Ovary (tissue), 9 donors: ENCODE measurements around the gene GSG1L. TPM values are rescaled to one million over a fixed set of nuclear protein-coding genes. Genes with fewer than 3 reads are reported as not detected.

ENCODE experiments used
- DNase-seq, 5 donors: peaks; one replicate each; pipeline ENCODE4 v3.0.0-alpha.2; 2019 to 2020
- H3K27ac ChIP-seq, 2 donors: fragments of 200-600 bp; one replicate each; pipeline versions ENCODE4 v1.5.1 to v1.8.0; 2019 to 2022
- H3K27me3 ChIP-seq: fragments of 200-600 bp; one replicate; pipeline ENCODE4 v1.8.0; 2022
- H3K36me3 ChIP-seq: fragments of 200-600 bp; sonication (generic); one replicate; pipeline ENCODE4 v1.5.1; 2019
- H3K4me1 ChIP-seq: one replicate; pipeline ENCODE4 v1.8.1; 2013; ENCODE audit warnings: mild to moderate bottlenecking, moderate library complexity; ENCODE audit not compliant: insufficient read depth
- H3K4me3 ChIP-seq: fragments of 200-600 bp; sonication (generic); one replicate; pipeline ENCODE4 v1.5.1; 2017
- H3K9me3 ChIP-seq, 2 donors: fragments of 200-600 bp in 1 of 2; sonication (generic) in 1 of 2; one replicate each; pipeline versions ENCODE4 v1.5.1 to v1.8.1; 2013 to 2019; ENCODE audit warnings: mild to moderate bottlenecking in 1 of 2, moderate library complexity in 1 of 2
- EP300 ChIP-seq: sonication (generic); formaldehyde crosslinking; IDR thresholded peaks from one replicate; pipeline ENCODE4 v1.6.1; 2017; ENCODE audit warnings: antibody characterized with exemption
- POLR2A ChIP-seq: fragments of 450-650 bp; IDR thresholded peaks from one replicate; pipeline ENCODE4 v1.6.1; 2017; ENCODE audit warnings: antibody characterized with exemption, mild to moderate bottlenecking, moderate library complexity
- WGBS, 3 donors: extraction: QIAGEN DNeasy Blood & Tissue Kit in 1 of 3; methylation state at CpG; one replicate each; pipeline versions ENCODE4 v1.1.5 to v1.1.7; 2013 to 2017; 5-methylcytosine and 5-hydroxymethylcytosine counted together
- intact Hi-C, 4 donors: fragments of 100-400 bp; cut with DNase I; formaldehyde crosslinking; loops; one replicate each; pipeline versions ENCODE4 v1.11.0 to v1.15.1; 2022 to 2023
- polyA plus RNA-seq, 2 donors: library from polyadenylated mRNA; stranded (reverse); fragments of 200-250 nt in 1 of 2; fragments of 350-450 nt in 1 of 2; fragmentation: Illumina TruSeq in 1 of 2; extraction: RNeasy Lipid Tissue Mini Kit (QIAGEN cat#74804) in 1 of 2; gene quantifications; one replicate each; pipeline ENCODE4 v1.2.3, GENCODE V29; 2013 to 2014
- small RNA-seq: library from RNA; depleted of rRNA; stranded (forward); fragments of <200 nt; gene quantifications from one replicate; pipeline ENCODE3, GENCODE V24; 2016
- total RNA-seq, 7 donors: library from RNA; depleted of rRNA in 2 of 7; stranded (reverse); fragments of >200 nt in 2 of 7; fragmentation: NEBNext Ultra II Directional in 3 of 7; extraction: Animal tissue kit (Norgen Biotek cat#: 25700) in 3 of 7; gene quantifications; one replicate each; pipeline versions ENCODE4 v1.1.0 to v1.2.4, GENCODE V29; 2016 to 2023
- TF ChIP-seq, protein P1 (sequence below), 3 donors: fragments of 450-650 bp in 2 of 3; fragments of 200-600 bp in 1 of 3; IDR thresholded peaks; one replicate each; pipeline versions ENCODE4 v1.5.1 to v1.8.0; 2016 to 2022; ENCODE audit warnings: antibody characterized with exemption in 3 of 3, mild to moderate bottlenecking in 1 of 3
- donor health status: DM: no; HTN: no; CAD: no; lungs with moderate emphysema.
- donor health status: DM: no; HTN: no; CAD: no.
- donor health status: Bipolar disorder and iron deficiency.
- donor health status: DM: yes; HTN: yes; CAD: no.
- donor health status: DM: no; HTN: no; CAD: no.
- donor health status: DM: yes; HTN: yes; CAD: no.

GSG1L gene
- total and polyA plus RNA-seq, 9 donors: 0.30 to 1.1 (median 0.46) TPM; not detected in 4

DNA sequence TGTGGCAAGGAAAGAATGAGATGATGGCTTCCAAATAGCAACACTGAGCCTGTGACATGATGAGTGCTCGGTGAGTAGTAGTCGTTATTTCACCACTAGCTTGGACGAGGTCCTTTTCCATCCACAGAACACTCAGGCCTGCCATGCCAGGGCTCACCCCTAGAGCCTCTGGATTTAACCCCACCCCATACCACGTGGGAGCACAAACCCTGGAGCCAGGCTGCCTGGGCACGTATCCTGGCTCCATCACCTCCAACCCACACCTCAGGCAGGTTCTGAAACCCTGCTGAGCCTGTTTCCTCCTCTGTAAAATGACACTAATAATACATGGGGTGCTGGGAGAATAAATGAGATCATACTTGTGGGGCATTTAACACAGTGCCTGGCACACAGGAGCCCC is 321.2 kb downstream of the GSG1L start:
- 91 to 96% (median 92%) methylated on average over 5 of the region's 5 CpGs for WGBS, 3 donors

DNA sequence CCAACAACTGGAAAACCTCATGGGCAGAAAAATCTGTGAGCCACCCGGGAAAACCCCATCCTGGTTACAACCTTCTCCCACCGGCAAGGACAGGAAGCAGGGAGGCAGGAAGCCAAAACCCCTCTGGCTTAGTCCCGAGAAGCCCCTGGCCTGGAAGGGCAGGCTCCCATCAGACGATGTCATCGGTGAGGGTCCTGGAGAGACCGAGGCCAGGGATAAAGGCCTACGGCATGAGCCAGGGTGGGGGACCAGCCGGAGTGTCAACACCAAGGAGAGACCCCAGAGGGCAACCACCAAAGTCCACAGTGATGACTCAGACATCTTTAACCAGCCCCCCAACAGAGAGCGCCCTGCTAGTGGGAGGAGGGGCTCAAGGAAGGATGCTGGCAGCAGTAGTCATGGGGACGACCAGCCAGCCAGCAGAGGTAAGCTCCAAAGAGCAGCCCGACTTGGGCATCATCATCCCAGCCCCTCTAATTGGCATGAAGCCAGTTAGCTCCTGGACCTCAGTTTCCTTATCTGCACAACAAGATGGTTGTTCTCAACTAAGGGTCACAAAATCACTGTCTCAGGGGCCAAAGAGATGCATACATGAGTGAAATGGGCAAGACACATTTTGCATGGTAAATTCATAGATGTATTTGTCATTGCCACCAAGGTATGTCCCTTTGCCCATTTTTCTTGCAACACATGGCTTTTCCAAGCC is 322.9 kb downstream of the GSG1L start:
- WGBS, 3 donors: 76 to 88% (median 82%) methylated on average over 11 of the region's 11 CpGs
- Histone ChIP-seq H3K27me3 (no peaks in the 10 kb centered on the region), H3K27ac (no peak overlapping the region), H3K36me3 (no peaks in the 10 kb centered on the region), H3K4me3 (no peak overlapping the region), H3K9me3 (no peaks in the 10 kb centered on the region), H3K4me1 (no peaks in the 10 kb centered on the region)
- intact Hi-C loops: no loop called here
- no peak for DNase-seq
- TF ChIP-seq EP300: no peak
- TF ChIP-seq, protein P1, sequence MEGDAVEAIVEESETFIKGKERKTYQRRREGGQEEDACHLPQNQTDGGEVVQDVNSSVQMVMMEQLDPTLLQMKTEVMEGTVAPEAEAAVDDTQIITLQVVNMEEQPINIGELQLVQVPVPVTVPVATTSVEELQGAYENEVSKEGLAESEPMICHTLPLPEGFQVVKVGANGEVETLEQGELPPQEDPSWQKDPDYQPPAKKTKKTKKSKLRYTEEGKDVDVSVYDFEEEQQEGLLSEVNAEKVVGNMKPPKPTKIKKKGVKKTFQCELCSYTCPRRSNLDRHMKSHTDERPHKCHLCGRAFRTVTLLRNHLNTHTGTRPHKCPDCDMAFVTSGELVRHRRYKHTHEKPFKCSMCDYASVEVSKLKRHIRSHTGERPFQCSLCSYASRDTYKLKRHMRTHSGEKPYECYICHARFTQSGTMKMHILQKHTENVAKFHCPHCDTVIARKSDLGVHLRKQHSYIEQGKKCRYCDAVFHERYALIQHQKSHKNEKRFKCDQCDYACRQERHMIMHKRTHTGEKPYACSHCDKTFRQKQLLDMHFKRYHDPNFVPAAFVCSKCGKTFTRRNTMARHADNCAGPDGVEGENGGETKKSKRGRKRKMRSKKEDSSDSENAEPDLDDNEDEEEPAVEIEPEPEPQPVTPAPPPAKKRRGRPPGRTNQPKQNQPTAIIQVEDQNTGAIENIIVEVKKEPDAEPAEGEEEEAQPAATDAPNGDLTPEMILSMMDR (IDR thresholded peaks at IDR 0.05): no peak
- no peak for TF ChIP-seq POLR2A

More for the DNA sequence above, 321.2 kb downstream of the GSG1L start:
- Histone ChIP-seq H3K9me3 (no peaks in the 10 kb centered on the region), H3K4me1 (no peaks in the 10 kb centered on the region), H3K27ac (no peak overlapping the region), H3K27me3 (no peaks in the 10 kb centered on the region), H3K4me3 (no peak overlapping the region), H3K36me3 (no peaks in the 10 kb centered on the region)
- TF ChIP-seq, protein P1 (IDR thresholded peaks at IDR 0.05): no peak
- intact Hi-C loops: no loop called here
- DNase-seq: no peak

- TF ChIP-seq EP300 (no peak), POLR2A (no peak)
- TF ChIP-seq, protein P1 (IDR thresholded peaks at IDR 0.05): no peak
Measured at GRCh38 chr16:27739606-27740357, 323.7 kb downstream of the GSG1L start.

GRCh38 chr16:27738596-27738995 is 324.9 kb downstream of the GSG1L start:
- Histone ChIP-seq H3K27me3 (no peaks in the 10 kb centered on the region), H3K4me3 (no peak overlapping the region), H3K4me1 (no peaks in the 10 kb centered on the region), H3K36me3 (no peaks in the 10 kb centered on the region), H3K9me3 (no peaks in the 10 kb centered on the region), H3K27ac (no peak overlapping the region)
- TF ChIP-seq EP300: no peak
- TF ChIP-seq, protein P1 (IDR thresholded peaks at IDR 0.05): no peak
- intact Hi-C loops: no loop called here
- no peak for DNase-seq
- 83 to 92% (median 83%) methylated on average over 11 of the region's 11 CpGs for WGBS, 3 donors

More at GRCh38 chr16:27739606-27740357, 323.7 kb downstream of the GSG1L start:
- DNase-seq: no peak
- no peaks in the 10 kb centered on the region for H3K4me1 ChIP-seq
- 93 to 95% (median 94%) methylated on average over 17 of the region's 17 CpGs for WGBS, 3 donors
- no peaks in the 10 kb centered on the region for H3K9me3 ChIP-seq
- no peak overlapping the region for H3K27ac ChIP-seq
- H3K27me3 ChIP-seq: no peaks in the 10 kb centered on the region
- no peak overlapping the region for H3K4me3 ChIP-seq
- intact Hi-C loops: no loop called here
- H3K36me3 ChIP-seq: no peaks in the 10 kb centered on the region

Small RNAs within 50 kb of the gene (small RNA-seq; reads per million reads assigned to genes)
- gene RNU6-1241P: not detected
- gene RNU6-159P: not detected

Other genes starting within 250 kb of the GSG1L start
- gene XPO6, start 148.3 kb upstream of the GSG1L start, total RNA-seq: 10 to 100 TPM; 35.8 to 98.2 (median 65.0) TPM
- 10 to 100 TPM; 30.3 to 87.0 TPM for gene XPO6, start 148.3 kb upstream of the GSG1L start, polyA plus RNA-seq
- 1 to 10 TPM in 2 of 7 donors, under 1 TPM in 5; 0.37 to 1.5 (median 0.80) TPM for gene SBK1, start 228.8 kb upstream of the GSG1L start, total RNA-seq
- under 1 TPM; 0.32 to 0.79 TPM for gene SBK1, start 228.8 kb upstream of the GSG1L start, polyA plus RNA-seq